Measurements from ENCODE around the gene RAB3C. TPM values are rescaled to one million over a fixed set of nuclear protein-coding genes. Genes with fewer than 3 reads are reported as not detected.

Gene RAB3C
- total RNA-seq, 1 donor from 2014 or later, result 3.8 TPM

DNA sequence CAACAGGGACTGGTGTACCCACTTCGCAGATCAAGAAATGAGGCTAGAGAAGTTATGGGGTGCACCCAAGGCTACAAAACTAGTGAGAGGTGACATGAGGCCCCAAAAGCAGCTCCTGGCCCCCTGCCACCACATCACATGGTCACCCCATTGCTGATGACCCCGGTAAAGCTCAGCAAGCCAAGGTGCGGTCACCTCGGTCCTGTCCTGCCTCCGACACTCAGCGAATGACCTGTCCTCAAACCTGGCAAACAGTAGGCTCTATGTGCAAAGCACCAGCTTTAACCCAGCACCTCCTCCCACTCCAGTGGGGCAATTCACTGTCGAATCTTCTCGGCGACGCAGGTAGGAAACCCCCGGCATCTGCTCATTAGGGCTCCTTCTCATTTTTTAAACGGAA, 307.4 kb downstream of the RAB3C start:
- Histone ChIP-seq H2AFZ (replicated peaks) (no peak overlapping the region), H4K20me1 (ENCODE audit: low read depth) (no peaks in the 10 kb centered on the region), H3F3A (ENCODE audit: low read depth) (no peaks in the 10 kb centered on the region), H3K79me2 (ENCODE audit: low read depth) (no peaks in the 10 kb centered on the region), H3K9me3 (ENCODE audit: low read depth) (no peaks in the 10 kb centered on the region), H3K4me3 (no peak overlapping the region), H3K36me3 (no peaks in the 10 kb centered on the region), H3K4me1 (peaks cover 12% of the 10 kb centered on the region), H3K27ac (no peak overlapping the region), H3K27me3 (no peaks in the 10 kb centered on the region), H3K9ac (no peak overlapping the region), H3K4me2 (no peak overlapping the region)
- no peaks in the 10 kb centered on the region for H3K27me3 Mint-ChIP-seq (ENCODE audit: insufficient read depth, low read depth)
- DNase-seq (ENCODE audit: low spot score), result no peak
- peaks cover 10% of the 10 kb centered on the region for H3K4me1 Mint-ChIP-seq
- no peaks in the 10 kb centered on the region for H3K36me3 Mint-ChIP-seq
- no peak overlapping the region for H3K4me3 Mint-ChIP-seq
- no peaks in the 10 kb centered on the region for H3K9me3 Mint-ChIP-seq
- no peak for TF ChIP-seq EZH2phosphoT487 (IDR thresholded peaks at IDR 0.05)
- no peak for TF ChIP-seq EZH2 (IDR thresholded peaks at IDR 0.05)
- H3K27ac Mint-ChIP-seq, result no peak overlapping the region

DNA sequence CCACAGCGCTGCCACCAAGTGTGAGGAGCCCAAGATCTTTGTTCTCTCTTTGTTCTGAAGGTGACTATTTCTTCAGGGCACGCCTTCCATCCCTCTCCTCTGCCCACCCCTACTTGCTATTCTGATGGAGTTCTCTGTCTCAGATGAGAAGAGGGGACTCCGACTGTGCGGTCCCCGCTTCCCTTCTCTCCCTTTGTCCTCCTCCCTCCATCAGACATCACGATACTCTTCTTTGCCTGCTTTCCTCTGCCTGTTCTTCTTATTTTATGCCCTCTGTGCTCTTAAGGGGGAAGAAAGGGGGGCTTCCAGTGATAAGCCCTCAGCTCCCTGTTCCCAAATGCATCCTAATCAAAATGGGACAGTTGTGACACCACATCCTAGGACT, 307.8 kb downstream of the RAB3C start:
- H3K36me3 ChIP-seq, result no peaks in the 10 kb centered on the region
- no peak for DNase-seq (ENCODE audit: low spot score)
- no peaks in the 10 kb centered on the region for H3K9me3 ChIP-seq (ENCODE audit: low read depth)
- Mint-ChIP-seq H3K9me3 (no peaks in the 10 kb centered on the region), H3K27ac (peak overlapping the region; percentile 89), H3K4me3 (no peak overlapping the region), H3K27me3 (ENCODE audit: insufficient read depth, low read depth) (no peaks in the 10 kb centered on the region), H3K36me3 (no peaks in the 10 kb centered on the region), H3K4me1 (peaks cover 10% of the 10 kb centered on the region)
- H2AFZ ChIP-seq (replicated peaks), result no peak overlapping the region
- H3K4me3 ChIP-seq, result no peak overlapping the region
- no peaks in the 10 kb centered on the region for H3K27me3 ChIP-seq
- H3K27ac ChIP-seq, result no peak overlapping the region
- no peaks in the 10 kb centered on the region for H3K79me2 ChIP-seq (ENCODE audit: low read depth)
- peaks cover 12% of the 10 kb centered on the region for H3K4me1 ChIP-seq
- no peak overlapping the region for H3K9ac ChIP-seq
- H3K4me2 ChIP-seq, result no peak overlapping the region
- no peak for TF ChIP-seq EZH2phosphoT487 (IDR thresholded peaks at IDR 0.05)
- TF ChIP-seq, protein P1, sequence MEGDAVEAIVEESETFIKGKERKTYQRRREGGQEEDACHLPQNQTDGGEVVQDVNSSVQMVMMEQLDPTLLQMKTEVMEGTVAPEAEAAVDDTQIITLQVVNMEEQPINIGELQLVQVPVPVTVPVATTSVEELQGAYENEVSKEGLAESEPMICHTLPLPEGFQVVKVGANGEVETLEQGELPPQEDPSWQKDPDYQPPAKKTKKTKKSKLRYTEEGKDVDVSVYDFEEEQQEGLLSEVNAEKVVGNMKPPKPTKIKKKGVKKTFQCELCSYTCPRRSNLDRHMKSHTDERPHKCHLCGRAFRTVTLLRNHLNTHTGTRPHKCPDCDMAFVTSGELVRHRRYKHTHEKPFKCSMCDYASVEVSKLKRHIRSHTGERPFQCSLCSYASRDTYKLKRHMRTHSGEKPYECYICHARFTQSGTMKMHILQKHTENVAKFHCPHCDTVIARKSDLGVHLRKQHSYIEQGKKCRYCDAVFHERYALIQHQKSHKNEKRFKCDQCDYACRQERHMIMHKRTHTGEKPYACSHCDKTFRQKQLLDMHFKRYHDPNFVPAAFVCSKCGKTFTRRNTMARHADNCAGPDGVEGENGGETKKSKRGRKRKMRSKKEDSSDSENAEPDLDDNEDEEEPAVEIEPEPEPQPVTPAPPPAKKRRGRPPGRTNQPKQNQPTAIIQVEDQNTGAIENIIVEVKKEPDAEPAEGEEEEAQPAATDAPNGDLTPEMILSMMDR (IDR thresholded peaks at IDR 0.05), result no peak
- TF ChIP-seq EZH2 (IDR thresholded peaks at IDR 0.05), result no peak
- no peaks in the 10 kb centered on the region for H4K20me1 ChIP-seq (ENCODE audit: low read depth)
- H3F3A ChIP-seq (ENCODE audit: low read depth), result no peaks in the 10 kb centered on the region

DNA sequence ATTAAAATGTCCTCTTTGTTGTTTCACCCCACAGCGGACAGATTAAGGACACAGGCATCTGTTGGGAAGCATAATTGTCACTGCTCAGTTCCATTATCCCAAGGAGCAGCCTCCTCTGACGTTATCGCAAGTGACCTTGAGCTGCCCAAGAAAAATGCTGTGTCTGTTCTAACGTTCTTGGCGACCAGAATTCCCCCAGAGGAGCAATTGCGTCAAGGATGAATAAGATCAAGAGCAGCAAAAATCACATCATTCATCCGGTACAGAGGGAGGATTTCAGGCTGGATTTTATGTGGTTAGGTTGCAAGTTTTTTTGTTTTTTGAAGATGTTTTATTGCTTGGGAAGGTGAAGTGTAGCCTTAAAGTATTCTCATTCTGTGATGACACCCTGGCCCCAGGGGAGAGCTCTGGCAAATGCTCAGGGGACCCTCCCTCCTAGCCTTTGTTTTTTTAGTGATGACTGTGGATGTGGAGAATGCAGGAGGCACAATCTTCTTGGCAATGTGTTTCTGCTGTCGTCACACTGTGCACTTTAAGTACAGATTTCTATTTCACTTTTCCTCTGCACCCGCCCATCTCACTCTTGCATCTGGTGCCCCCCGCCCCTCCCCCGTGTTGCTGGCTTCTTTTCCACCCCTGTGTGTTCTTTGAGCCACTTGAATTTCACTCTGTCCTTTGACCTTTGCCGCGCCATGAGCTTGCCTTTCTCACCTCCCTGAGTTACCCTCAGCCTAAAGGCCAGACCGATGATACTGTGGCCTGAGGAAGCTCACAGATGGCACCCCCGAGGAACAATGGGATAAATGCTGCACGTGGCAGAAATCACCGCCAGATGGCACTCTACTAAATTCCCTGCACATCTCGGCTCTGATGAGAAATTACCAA, 308.5 kb downstream of the RAB3C start:
- no peaks in the 10 kb centered on the region for H3K9me3 Mint-ChIP-seq
- Histone ChIP-seq H3K79me2 (ENCODE audit: low read depth) (no peaks in the 10 kb centered on the region), H3K36me3 (no peaks in the 10 kb centered on the region), H2AFZ (replicated peaks) (peak overlapping the region; percentile 46), H3K27ac (no peak overlapping the region), H3F3A (ENCODE audit: low read depth) (no peaks in the 10 kb centered on the region), H4K20me1 (ENCODE audit: low read depth) (no peaks in the 10 kb centered on the region), H3K9ac (no peak overlapping the region), H3K4me2 (no peak overlapping the region), H3K4me1 (peaks cover 12% of the 10 kb centered on the region), H3K27me3 (no peaks in the 10 kb centered on the region), H3K4me3 (no peak overlapping the region), H3K9me3 (ENCODE audit: low read depth) (no peaks in the 10 kb centered on the region)
- no peaks in the 10 kb centered on the region for H3K36me3 Mint-ChIP-seq
- peak; percentile 75 for DNase-seq (ENCODE audit: low spot score)
- H3K4me3 Mint-ChIP-seq, result peak overlapping the region; percentile 54
- H3K27me3 Mint-ChIP-seq (ENCODE audit: insufficient read depth, low read depth), result no peaks in the 10 kb centered on the region
- H3K27ac Mint-ChIP-seq, result peak overlapping the region; percentile 89
- TF ChIP-seq EZH2 (IDR thresholded peaks at IDR 0.05), result no peak
- TF ChIP-seq, protein P1 (IDR thresholded peaks at IDR 0.05), result peak; percentile 76
- no peak for TF ChIP-seq EZH2phosphoT487 (IDR thresholded peaks at IDR 0.05)
- peaks cover 10% of the 10 kb centered on the region for H3K4me1 Mint-ChIP-seq

DNA sequence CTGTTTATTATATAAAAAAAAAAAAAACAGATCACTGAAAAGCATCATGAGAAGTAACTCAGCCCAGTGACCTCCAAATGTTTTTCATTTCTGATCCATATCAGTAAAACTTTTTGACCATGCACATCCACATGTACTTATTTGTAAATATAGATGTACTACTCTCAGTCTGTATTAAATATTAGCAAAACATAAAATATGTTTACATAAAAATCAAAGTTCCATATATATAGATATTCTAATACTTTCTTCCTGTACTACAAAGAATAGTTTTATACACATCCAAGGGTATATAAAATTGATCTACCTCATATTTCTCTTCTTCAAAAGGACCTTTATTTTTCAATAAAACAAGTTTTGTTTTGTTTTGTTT, 309.1 kb downstream of the RAB3C start:
- no peak overlapping the region for H3K27ac Mint-ChIP-seq

More for the DNA sequence above, 309.1 kb downstream of the RAB3C start:
- Mint-ChIP-seq H3K36me3 (no peaks in the 10 kb centered on the region), H3K4me1 (peaks cover 10% of the 10 kb centered on the region), H3K9me3 (no peaks in the 10 kb centered on the region), H3K4me3 (no peak overlapping the region), H3K27me3 (ENCODE audit: insufficient read depth, low read depth) (no peaks in the 10 kb centered on the region)
- Histone ChIP-seq H3K4me3 (no peak overlapping the region), H2AFZ (replicated peaks) (no peak overlapping the region), H3K27me3 (no peaks in the 10 kb centered on the region), H3K9me3 (ENCODE audit: low read depth) (no peaks in the 10 kb centered on the region), H3K27ac (no peak overlapping the region), H4K20me1 (ENCODE audit: low read depth) (no peaks in the 10 kb centered on the region), H3K79me2 (ENCODE audit: low read depth) (no peaks in the 10 kb centered on the region), H3K9ac (no peak overlapping the region), H3K4me1 (peaks cover 12% of the 10 kb centered on the region), H3K36me3 (no peaks in the 10 kb centered on the region), H3K4me2 (no peak overlapping the region), H3F3A (ENCODE audit: low read depth) (no peaks in the 10 kb centered on the region)
- DNase-seq (ENCODE audit: low spot score), result no peak
- TF ChIP-seq, protein P1 (IDR thresholded peaks at IDR 0.05), result peak; percentile 2
- TF ChIP-seq EZH2phosphoT487 (IDR thresholded peaks at IDR 0.05) (no peak), EZH2 (IDR thresholded peaks at IDR 0.05) (no peak)

Data from neural progenitor cell (in vitro differentiated cells).